Keratinocyte (primary cell): Measurements from ENCODE around the gene CAPN2. TPM values are rescaled to one million over a fixed set of nuclear protein-coding genes. Genes with fewer than 3 reads are reported as not detected.
A peak's percentile ranks its signal among the peaks of the same experiment; 100 is the strongest.

ENCODE experiments used
- DNase-seq: peaks from one replicate; pipeline ENCODE4 v3.0.0-alpha.2; 2011; ENCODE audit warnings: low read depth, missing footprints, low spot score
- FAIRE-seq: peaks from 2 replicates; lab custom pipeline; 2011; peaks lifted over from hg19 to GRCh38; lab: Jason Lieb, UNC
- H2AFZ ChIP-seq: 2 replicates; pipeline ENCODE4 v1.6.0; 2012; ENCODE audit warnings: low read length, control low read depth, inconsistent platforms; ENCODE audit not compliant: control insufficient read depth
- H3K27ac ChIP-seq: 2 replicates; pipeline ENCODE4 v1.5.1; 2011; ENCODE audit warnings: low read length; ENCODE audit not compliant: control insufficient read depth, insufficient read depth
- H3K27me3 ChIP-seq: 3 replicates; pipeline ENCODE4 v1.6.0; 2011; ENCODE audit warnings: low read length; ENCODE audit not compliant: control insufficient read depth, insufficient read depth; ENCODE audit errors: extremely low read depth
- H3K36me3 ChIP-seq, 2 experiments: 2 replicates in 1 of 2; 3 replicates in 1 of 2; pipeline ENCODE4 v1.5.1; 2011; ENCODE audit warnings: low read length in 2 of 2, mild to moderate bottlenecking in 1 of 2; ENCODE audit not compliant: control insufficient read depth in 2 of 2, insufficient read depth in 2 of 2; ENCODE audit errors: extremely low read depth in 1 of 2
- H3K4me1 ChIP-seq: 3 replicates; pipeline ENCODE4 v1.5.1; 2011; ENCODE audit warnings: low read length; ENCODE audit not compliant: control insufficient read depth, insufficient read depth; ENCODE audit errors: extremely low read depth
- H3K4me2 ChIP-seq: 3 replicates; pipeline ENCODE4 v1.6.0; 2011; ENCODE audit warnings: low read depth, low read length; ENCODE audit not compliant: control insufficient read depth, insufficient read depth; ENCODE audit errors: extremely low read depth
- H3K4me3 ChIP-seq, 3 experiments: fragments of 200-600 bp in 1 of 3; sonication (generic) in 1 of 3; 2 replicates in 2 of 3; 3 replicates in 1 of 3; pipeline ENCODE4 v1.5.1; 2011 to 2016; ENCODE audit warnings: low read length in 3 of 3, mild to moderate bottlenecking in 3 of 3, control low read depth in 2 of 3, inconsistent platforms in 1 of 3, low read depth in 1 of 3, mixed read lengths in 1 of 3, mixed run types in 1 of 3, moderate library complexity in 1 of 3; ENCODE audit not compliant: control insufficient read depth in 2 of 3, insufficient read depth in 2 of 3; ENCODE audit errors: extremely low read depth in 1 of 3
- H3K79me2 ChIP-seq: 2 replicates; pipeline ENCODE4 v1.6.0; 2012; ENCODE audit warnings: low read length; ENCODE audit not compliant: control insufficient read depth, insufficient read depth
- H3K9ac ChIP-seq: 3 replicates; pipeline ENCODE4 v1.6.0; 2011; ENCODE audit warnings: low read length; ENCODE audit not compliant: control insufficient read depth, insufficient read depth; ENCODE audit errors: extremely low read depth
- H3K9me1 ChIP-seq: 3 replicates; pipeline ENCODE4 v1.6.0; 2011; ENCODE audit warnings: low read length; ENCODE audit not compliant: control insufficient read depth, insufficient read depth; ENCODE audit errors: extremely low read depth
- H3K9me3 ChIP-seq: 2 replicates; pipeline ENCODE4 v1.5.1; 2012; ENCODE audit warnings: low read depth, low read length; ENCODE audit not compliant: control insufficient read depth
- H4K20me1 ChIP-seq: 3 replicates; pipeline ENCODE4 v1.6.0; 2011; ENCODE audit warnings: low read length; ENCODE audit not compliant: control insufficient read depth, insufficient read depth; ENCODE audit errors: extremely low read depth
- CTCF ChIP-seq, 3 experiments: IDR thresholded peaks in 1 of 3; conservative IDR thresholded peaks in 1 of 3; optimal IDR thresholded peaks in 1 of 3; 2 replicates in 2 of 3; 3 replicates in 1 of 3; pipeline versions ENCODE3 to v1.5.1; 2011; ENCODE audit warnings: low read length in 3 of 3, mild to moderate bottlenecking in 3 of 3, moderate library complexity in 2 of 3, control low read depth in 1 of 3, inconsistent platforms in 1 of 3; ENCODE audit not compliant: insufficient read depth in 2 of 3; ENCODE audit errors: extremely low read depth in 1 of 3
- EZH2 ChIP-seq: IDR thresholded peaks from one replicate; pipeline ENCODE4 v1.6.1; 2012; ENCODE audit warnings: inconsistent platforms, mild to moderate bottlenecking, low read length, moderate library complexity
- dilution Hi-C: fragments of 300-500 bp; cut with MboI; formaldehyde crosslinking; loops from one replicate; pipeline ENCODE4 v1.7.0; 2020; ENCODE audit warnings: low sequenced_read_pairs; ENCODE audit not compliant: extremely low pct_ligation_motif_present
- polyA plus RNA-seq, 5 experiments: library from polyadenylated mRNA; depleted of rRNA in 3 of 5; stranded (reverse) in 3 of 5; stranded (forward) in 1 of 5; unstranded in 1 of 5; fragments of >200 nt; gene quantifications; 1 replicate in 1 of 5; 2 replicates in 3 of 5; 3 replicates in 1 of 5; pipeline versions ENCODE4 v1.2.1 to v1.2.3, GENCODE V29; 2011 to 2012; ENCODE audit warnings: missing spikeins in 2 of 5, low read depth in 1 of 5, low replicate concordance in 1 of 5

CAPN2 gene
- polyA plus RNA-seq, 1 donor (not counting 4 experiments of a cell fraction or from before 2014, with no cell fraction given) = 366 TPM

- dilution Hi-C loops = no loop called here
- H3K27me3 ChIP-seq = no peaks in the 10 kb centered on the region
- H3K9me1 ChIP-seq = peaks cover 10% of the 10 kb centered on the region
- H2AFZ ChIP-seq = no peak overlapping the region
- FAIRE-seq = peak; percentile 13
- peaks cover 100% of the 10 kb centered on the region for H3K79me2 ChIP-seq
- peaks cover 46 to 70% of the 10 kb centered on the region in 2 experiments for H3K36me3 ChIP-seq
- TF ChIP-seq CTCF (optimal IDR thresholded peaks at IDR 0.05 in 1 of 3, IDR thresholded peaks at IDR 0.05 in 1 of 3, conservative IDR thresholded peaks at IDR 0.05 in 1 of 3; ENCODE audit: extremely low read depth in 1 of 3, insufficient read depth in 2 of 3, low read length in 3 of 3) (no peak), EZH2 (no peak)
- H3K9me3 ChIP-seq = no peaks in the 10 kb centered on the region
- peak overlapping the region in 1 of 3 experiments; percentile 22 for H3K4me3 ChIP-seq
- DNase-seq = no peak
- H3K4me2 ChIP-seq = peak overlapping the region; percentile 25
- peak overlapping the region; percentile 22 for H3K9ac ChIP-seq
- peak overlapping the region; percentile 47 for H3K27ac ChIP-seq
- peaks cover 58% of the 10 kb centered on the region for H3K4me1 ChIP-seq
- H4K20me1 ChIP-seq = peaks cover 41% of the 10 kb centered on the region
Observed at GRCh38 chr1:223730479-223731132, 18.3 kb downstream of the CAPN2 start.

DNA sequence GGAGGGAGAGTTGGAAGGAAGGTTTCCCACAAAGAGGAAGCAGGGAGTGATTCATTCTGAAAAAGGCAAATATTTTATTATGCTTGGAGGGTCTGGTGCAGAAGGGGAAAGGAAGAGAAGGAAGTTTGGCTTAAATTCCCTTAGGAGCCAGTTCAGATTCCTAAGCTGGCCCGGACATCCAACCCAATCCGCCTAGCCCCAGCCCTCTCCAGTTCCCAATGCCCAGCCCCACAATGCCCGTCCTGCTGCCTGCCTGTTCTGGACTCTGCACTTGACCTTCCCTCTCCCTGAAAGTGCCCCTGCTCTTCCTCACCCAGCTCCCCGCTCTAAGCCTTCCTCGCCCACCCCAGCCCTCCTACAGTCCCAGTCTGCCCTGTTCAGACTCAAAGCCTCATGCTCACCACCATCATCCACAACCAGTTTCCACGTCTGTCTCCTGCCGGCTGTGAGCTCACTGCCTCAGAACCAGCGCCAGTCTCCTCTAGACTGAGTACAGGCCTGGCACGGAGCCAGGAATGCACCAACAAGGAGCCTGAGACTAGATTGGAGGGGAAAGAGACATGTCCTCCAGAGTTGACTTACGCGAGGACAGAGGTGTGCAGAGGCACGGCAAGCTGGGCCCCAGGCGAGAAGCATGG is 18.9 kb downstream of the CAPN2 start:
- Histone ChIP-seq H3K36me3 (peaks cover 48 to 67% of the 10 kb centered on the region in 2 experiments), H3K4me3 (no peak overlapping the region), H3K4me2 (peak overlapping the region; percentile 25), H3K27ac (peak overlapping the region; percentile 47), H3K9me3 (no peaks in the 10 kb centered on the region), H3K4me1 (peaks cover 54% of the 10 kb centered on the region), H2AFZ (no peak overlapping the region), H3K9ac (peak overlapping the region; percentile 37), H4K20me1 (peaks cover 43% of the 10 kb centered on the region), H3K79me2 (peaks cover 100% of the 10 kb centered on the region), H3K27me3 (no peaks in the 10 kb centered on the region), H3K9me1 (peaks cover 10% of the 10 kb centered on the region)
- dilution Hi-C loops = no loop called here
- DNase-seq = no peak
- no peak for FAIRE-seq
- no peak for TF ChIP-seq CTCF (optimal IDR thresholded peaks at IDR 0.05 in 1 of 3, IDR thresholded peaks at IDR 0.05 in 1 of 3, conservative IDR thresholded peaks at IDR 0.05 in 1 of 3; ENCODE audit: extremely low read depth in 1 of 3, insufficient read depth in 2 of 3, low read length in 3 of 3)
- no peak for TF ChIP-seq EZH2
